GM18526 (cell line): ENCODE measurements around the gene PTGS1.

ENCODE experiments used
- POLR2A ChIP-seq: IDR thresholded peaks from 3 replicates; pipeline ENCODE4 v1.6.1; 2011; ENCODE audit not compliant: insufficient read length; ENCODE audit errors: extremely low read depth

Gene PTGS1

GRCh38 chr9:122382901-122383850 is 12.4 kb downstream of the PTGS1 start:
- TF ChIP-seq POLR2A: no peak

GRCh38 chr9:122383992-122384461 is 13.2 kb downstream of the PTGS1 start:
- TF ChIP-seq POLR2A: no peak

DNA sequence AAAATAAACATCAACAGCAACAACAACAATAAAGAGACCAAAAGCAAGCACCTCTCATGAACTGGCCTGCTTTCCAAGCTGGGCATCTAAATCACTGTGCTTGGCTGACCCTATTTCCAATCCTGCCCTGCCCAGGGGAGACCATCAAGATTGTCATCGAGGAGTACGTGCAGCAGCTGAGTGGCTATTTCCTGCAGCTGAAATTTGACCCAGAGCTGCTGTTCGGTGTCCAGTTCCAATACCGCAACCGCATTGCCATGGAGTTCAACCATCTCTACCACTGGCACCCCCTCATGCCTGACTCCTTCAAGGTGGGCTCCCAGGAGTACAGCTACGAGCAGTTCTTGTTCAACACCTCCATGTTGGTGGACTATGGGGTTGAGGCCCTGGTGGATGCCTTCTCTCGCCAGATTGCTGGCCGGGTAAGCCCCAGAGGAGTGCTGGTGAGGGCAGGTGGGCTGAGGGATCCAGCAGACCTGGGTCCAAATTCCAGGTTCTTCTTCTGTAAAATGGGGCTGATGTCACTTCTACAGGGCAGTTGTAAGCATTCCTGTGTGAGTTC is 15.6 kb downstream of the PTGS1 start:
- no peak for TF ChIP-seq POLR2A

DNA sequence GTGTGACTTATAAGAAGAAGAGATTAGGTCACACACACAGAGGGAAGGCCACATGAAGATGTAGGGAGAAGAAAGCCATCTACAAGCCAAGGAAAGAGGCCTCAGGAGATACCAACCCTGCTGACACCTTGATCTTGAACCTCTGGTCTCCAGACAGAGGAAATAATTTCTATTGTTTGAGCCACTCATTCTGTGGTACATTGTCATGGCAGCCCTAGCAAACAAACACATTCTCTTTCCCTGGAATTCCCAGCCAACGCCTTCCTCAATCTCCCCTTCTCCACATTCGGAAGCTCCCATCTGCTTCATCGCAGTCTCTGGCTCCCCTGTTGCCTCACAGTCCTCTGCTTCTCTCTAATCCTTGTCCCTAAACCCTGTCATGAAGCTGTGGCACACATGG is 16.7 kb downstream of the PTGS1 start:
- TF ChIP-seq POLR2A: no peak

GRCh38 chr9:122389195-122389594 is 18.4 kb downstream of the PTGS1 start:
- TF ChIP-seq POLR2A: no peak

DNA sequence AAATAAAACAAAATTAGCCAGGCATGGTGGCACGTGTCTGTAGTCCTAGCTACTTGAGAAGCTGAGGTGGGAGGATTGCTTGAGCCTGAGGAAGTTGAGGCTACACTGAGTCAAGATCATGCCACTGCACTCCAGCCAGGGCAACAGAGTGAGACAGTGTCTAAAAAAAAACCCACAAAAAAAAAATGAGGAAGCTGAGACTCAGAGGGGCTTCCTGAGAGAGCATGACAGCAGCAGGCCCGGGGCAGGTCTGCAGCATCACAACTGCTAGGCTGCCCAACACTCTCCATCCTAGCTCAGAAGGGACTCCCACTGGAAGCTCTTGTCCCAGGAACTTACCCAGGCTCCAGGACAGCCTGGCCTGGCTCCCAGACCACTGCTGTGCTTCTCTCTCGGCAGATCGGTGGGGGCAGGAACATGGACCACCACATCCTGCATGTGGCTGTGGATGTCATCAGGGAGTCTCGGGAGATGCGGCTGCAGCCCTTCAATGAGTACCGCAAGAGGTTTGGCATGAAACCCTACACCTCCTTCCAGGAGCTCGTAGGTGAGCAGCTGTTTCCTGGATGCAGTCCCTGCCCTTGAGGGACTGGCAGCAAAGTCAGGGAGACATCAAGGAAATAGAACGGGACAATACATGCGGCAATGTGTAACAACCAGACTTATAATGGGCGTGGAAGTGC is 19.1 kb downstream of the PTGS1 start:
- no peak for TF ChIP-seq POLR2A

GRCh38 chr9:122392284-122392683 is 21.5 kb downstream of the PTGS1 start:
- TF ChIP-seq POLR2A: no peak

GRCh38 chr9:122392714-122393113 is 21.9 kb downstream of the PTGS1 start:
- no peak for TF ChIP-seq POLR2A

DNA sequence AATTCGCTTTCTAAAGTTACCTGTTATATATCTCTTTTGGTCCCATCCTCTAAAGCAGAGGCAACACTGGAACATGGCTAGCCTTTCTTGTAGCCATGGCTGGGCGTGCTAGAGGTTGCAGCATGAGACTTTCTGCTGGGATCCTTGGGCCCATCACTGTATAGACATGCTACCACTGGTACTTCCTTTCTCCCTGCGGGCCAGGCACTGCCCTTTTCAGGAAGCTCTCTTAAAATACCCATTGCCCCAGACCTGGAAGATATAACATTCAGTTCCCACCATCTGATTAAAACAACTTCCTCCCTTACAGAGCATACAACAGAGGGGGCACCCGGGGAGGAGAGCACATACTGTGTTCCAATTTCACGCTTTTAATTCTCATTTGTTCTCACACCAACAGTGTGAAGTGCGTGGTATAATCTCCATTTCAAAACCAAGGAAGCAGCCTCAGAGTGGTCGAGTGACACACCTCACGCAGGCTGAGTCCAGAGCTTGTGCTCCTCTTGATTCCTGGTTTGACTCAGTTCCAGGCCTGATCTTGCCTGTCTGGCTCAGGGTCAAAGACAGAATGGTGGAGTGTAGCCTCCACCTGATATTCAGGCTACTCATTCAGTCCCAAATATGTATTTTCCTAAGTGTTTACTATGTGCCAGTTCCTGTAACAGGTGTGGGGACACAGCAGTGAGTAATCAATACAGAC is 22.6 kb downstream of the PTGS1 start:
- no peak for TF ChIP-seq POLR2A

DNA sequence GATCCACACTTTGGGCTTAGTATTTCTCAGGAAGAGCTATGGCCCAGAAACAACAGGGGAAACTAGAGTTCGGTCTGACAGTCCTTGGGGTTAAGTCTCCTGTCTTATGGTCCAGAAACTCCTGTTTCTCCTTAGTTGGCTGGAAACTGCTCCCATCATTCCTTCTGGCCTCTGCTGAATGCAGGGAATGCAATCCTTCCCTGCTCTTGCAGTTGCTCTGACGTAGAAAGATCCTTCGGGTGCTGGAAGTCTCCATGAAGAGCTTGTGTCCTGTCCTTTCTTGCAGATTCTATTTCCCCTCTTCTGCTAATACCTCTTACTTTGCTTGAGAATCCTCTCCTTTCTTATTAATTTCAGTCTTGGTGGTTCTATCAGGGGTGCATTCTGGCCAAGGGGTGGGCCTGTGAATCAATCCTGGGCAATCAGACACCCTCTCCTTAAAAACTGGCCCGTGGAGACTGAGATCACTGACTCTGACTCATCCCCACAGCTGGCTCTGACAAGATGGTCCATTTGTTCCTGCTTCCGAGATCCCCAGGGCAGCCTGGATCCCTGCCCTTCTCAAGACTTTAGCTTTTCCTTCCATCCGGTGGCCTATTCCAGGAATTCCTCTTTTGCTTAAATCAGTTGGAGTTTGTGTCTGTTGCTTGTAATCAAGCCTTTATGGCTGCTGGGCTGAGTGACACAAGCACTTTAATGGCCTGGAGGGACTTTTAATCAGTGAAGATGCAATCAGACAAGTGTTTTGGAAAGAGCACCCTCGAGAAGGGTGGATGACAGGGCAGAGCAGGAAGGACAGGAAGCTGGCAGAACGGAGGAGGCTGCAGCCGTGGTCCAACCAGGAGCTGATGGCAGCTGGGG is 23.7 kb downstream of the PTGS1 start:
- no peak for TF ChIP-seq POLR2A

GRCh38 chr9:122396614-122397148 is 25.9 kb downstream of the PTGS1 start:
- TF ChIP-seq POLR2A: no peak

- no peak for TF ChIP-seq POLR2A
Measured at GRCh38 chr9:122397749-122398148, 26.9 kb downstream of the PTGS1 start.

DNA sequence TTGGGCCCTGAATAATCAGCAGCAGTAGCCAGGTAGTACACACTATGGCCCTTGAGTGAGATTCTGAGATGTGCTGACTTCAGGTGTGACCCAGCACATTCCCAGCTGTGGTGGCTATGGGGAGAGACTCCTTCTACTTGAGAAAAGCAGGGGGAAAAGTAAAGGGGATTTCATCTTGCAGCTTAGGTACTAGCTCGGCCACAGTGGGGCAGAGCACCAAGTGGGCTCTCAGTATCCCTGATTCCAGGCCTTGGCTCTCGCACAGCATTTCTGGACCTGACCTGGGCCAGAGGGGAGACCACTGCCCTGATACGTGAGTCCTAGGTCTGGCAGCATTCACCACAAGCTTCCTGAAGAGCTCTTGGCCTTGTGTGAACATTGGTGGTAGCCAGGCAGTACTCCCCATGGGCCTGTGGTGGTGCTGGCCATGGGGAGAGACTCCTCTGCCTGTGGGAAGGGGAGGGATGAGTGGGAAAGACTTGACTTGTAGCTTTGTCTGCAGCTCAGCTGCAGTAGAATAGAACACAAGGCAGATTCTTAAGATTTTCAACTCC is 27.6 kb downstream of the PTGS1 start:
- no peak for TF ChIP-seq POLR2A

DNA sequence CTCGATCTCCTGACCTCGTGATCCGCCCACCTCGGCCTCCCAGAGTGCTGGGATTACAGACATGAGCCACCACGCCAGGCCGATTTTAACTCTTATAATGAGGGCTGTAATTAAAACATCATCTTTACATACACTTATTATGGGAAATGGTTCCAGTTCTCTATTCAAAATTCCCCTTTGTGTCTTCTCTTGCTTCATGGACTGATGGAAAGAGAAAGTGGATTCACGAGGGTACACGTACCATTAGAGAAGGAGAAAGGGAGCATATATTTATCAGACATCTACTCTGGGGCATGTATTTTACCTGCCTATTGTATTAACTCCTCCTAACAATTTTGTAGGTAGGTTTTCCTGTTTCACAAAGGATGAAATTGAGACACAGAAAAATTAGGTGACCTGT is 31.1 kb downstream of the PTGS1 start:
- no peak for TF ChIP-seq POLR2A
